Measurements from ENCODE around the gene CCL8.

CCL8 gene

GRCh38 chr17:34287875-34288274, 31.4 kb upstream of the CCL8 start:
- TF ChIP-seq CTCF (IDR thresholded peaks at IDR 0.05; ENCODE audit: extremely low read depth, insufficient read depth, missing control alignments): no peak
- DNase-seq (ENCODE audit: low spot score): no peak
- in situ Hi-C loops (cut with MboI; ENCODE audit: low pct_unique_long_range_greater_than_20kb, low sequenced_read_pairs, unreplicated experiment): no loop called here

- DNase-seq (ENCODE audit: low spot score): no peak
- no peak for TF ChIP-seq CTCF (IDR thresholded peaks at IDR 0.05; ENCODE audit: extremely low read depth, insufficient read depth, missing control alignments)
- in situ Hi-C loops (cut with MboI; ENCODE audit: low pct_unique_long_range_greater_than_20kb, low sequenced_read_pairs, unreplicated experiment): no loop called here
Observed at GRCh38 chr17:34290586-34290985, 28.6 kb upstream of the CCL8 start.

DNA sequence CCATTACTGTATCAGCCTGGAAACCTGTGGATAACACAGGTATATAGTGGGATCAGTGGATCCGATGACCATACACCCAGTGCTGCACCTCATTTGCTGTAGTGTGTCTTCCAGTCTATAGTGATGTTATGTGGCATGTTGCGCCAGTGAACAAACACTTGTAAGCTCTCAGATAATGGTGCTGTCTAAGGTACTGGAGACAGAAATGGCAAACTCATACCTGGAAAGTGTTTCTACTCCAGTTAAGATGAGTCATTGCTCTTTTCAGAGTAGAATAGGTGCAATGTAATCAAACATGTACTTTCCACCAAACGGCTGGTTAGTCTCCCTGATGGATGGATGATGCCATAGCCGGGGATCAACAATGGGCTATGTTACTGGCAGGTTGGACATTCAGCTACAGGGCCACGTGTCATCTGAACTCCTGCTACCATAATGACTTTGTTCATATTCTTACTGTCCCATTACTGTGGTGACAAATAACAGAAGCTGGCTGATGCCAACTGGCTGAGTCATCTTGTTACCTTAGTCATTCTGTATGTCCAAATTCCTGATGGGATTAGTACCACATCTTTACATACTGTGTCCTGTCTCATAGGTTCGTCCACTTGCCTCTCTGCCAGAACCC, 27.4 kb upstream of the CCL8 start:
- no peak for DNase-seq (ENCODE audit: low spot score)
- in situ Hi-C loops (cut with MboI; ENCODE audit: low pct_unique_long_range_greater_than_20kb, low sequenced_read_pairs, unreplicated experiment): no loop called here
- TF ChIP-seq CTCF (IDR thresholded peaks at IDR 0.05; ENCODE audit: extremely low read depth, insufficient read depth, missing control alignments): no peak

DNA sequence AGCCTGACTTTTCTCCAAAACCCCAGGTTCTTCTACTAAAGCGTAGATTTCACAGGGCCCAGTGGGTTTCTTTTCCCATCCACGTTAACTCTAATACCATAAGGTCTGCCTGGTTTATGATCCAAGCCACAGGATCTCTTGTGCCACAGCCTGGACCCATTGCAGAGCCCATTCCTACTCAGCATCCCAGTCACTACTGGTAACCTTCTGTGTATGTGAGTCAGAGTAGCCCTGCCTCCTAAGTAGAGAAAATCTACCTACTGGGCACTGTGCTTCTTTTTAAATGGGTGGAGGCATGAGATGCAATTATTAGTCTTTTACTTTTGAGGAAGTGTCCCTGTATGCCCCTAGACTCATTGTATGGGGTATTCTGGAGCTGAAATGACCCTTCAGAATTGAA, 20.2 kb upstream of the CCL8 start:
- TF ChIP-seq CTCF (IDR thresholded peaks at IDR 0.05; ENCODE audit: extremely low read depth, insufficient read depth, missing control alignments): no peak
- no peak for DNase-seq (ENCODE audit: low spot score)
- in situ Hi-C loops (cut with MboI; ENCODE audit: low pct_unique_long_range_greater_than_20kb, low sequenced_read_pairs, unreplicated experiment): no loop called here

DNA sequence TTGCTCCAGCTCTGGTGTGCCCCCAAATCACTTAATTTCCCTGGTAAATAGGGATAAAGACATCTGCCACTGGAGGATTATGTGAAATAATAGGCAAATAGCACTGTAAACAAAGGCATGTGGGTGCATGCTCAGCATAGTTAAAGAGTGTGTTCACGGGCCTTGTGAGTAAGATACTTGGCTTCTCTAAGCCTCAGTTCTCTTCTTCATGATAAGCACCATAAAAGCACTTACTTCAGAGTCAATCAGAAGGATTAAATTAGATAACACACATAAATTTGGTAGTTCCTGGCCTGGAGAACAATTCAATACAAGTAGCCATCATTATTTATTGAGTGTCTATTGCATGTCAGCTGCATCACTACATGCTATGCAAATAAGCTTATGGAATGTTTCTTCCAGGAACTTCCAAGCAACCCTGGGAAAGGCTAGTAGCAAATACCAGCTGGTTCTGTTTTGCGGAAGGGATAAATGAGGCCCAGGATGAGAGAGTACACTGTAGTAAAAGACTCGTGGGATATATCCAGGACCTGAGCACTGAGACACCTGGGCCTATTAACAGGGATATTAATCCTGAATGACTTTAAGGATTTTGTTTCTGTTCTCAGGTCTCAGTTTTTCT, 19.2 kb upstream of the CCL8 start:
- TF ChIP-seq CTCF (IDR thresholded peaks at IDR 0.05; ENCODE audit: extremely low read depth, insufficient read depth, missing control alignments): no peak
- no peak for DNase-seq (ENCODE audit: low spot score)
- in situ Hi-C loops (cut with MboI; ENCODE audit: low pct_unique_long_range_greater_than_20kb, low sequenced_read_pairs, unreplicated experiment): no loop called here

GRCh38 chr17:34300652-34301370, 18.4 kb upstream of the CCL8 start:
- TF ChIP-seq CTCF (IDR thresholded peaks at IDR 0.05; ENCODE audit: extremely low read depth, insufficient read depth, missing control alignments): no peak
- in situ Hi-C loops (cut with MboI; ENCODE audit: low pct_unique_long_range_greater_than_20kb, low sequenced_read_pairs, unreplicated experiment): no loop called here
- no peak for DNase-seq (ENCODE audit: low spot score)
